ENCODE results near the gene FBXO9.

Gene FBXO9

GRCh38 chr6:53058388-53059195 lies 6.6 kb upstream of the FBXO9 start:
- TF ChIP-seq SIN3A (IDR thresholded peaks at IDR 0.05; ENCODE audit: borderline replicate concordance, insufficient read depth, low read length) (no peak), FOXP2 (optimal IDR thresholded peaks at IDR 0.05; ENCODE audit: borderline replicate concordance, extremely low read depth, extremely low read length, insufficient read depth) (no peak), TAF1 (IDR thresholded peaks at IDR 0.05; ENCODE audit: borderline replicate concordance, insufficient read depth, low read length) (no peak), POLR2AphosphoS5 (IDR thresholded peaks at IDR 0.05; ENCODE audit: low read depth, low read length) (no peak), REST (IDR thresholded peaks at IDR 0.05; ENCODE audit: insufficient read depth in 1 of 2, low read depth in 2 of 2, low read length in 2 of 2) (no peak)

GRCh38 chr6:53059648-53060589 lies 5.3 kb upstream of the FBXO9 start:
- no peak for TF ChIP-seq FOXP2 (optimal IDR thresholded peaks at IDR 0.05; ENCODE audit: borderline replicate concordance, extremely low read depth, extremely low read length, insufficient read depth)
- no peak for TF ChIP-seq POLR2AphosphoS5 (IDR thresholded peaks at IDR 0.05; ENCODE audit: low read depth, low read length)
- no peak for TF ChIP-seq SIN3A (IDR thresholded peaks at IDR 0.05; ENCODE audit: borderline replicate concordance, insufficient read depth, low read length)
- TF ChIP-seq REST (IDR thresholded peaks at IDR 0.05; ENCODE audit: insufficient read depth in 1 of 2, low read depth in 2 of 2, low read length in 2 of 2), result no peak
- no peak for TF ChIP-seq TAF1 (IDR thresholded peaks at IDR 0.05; ENCODE audit: borderline replicate concordance, insufficient read depth, low read length)

GRCh38 chr6:53062169-53062539 lies 3.0 kb upstream of the FBXO9 start:
- no peak for TF ChIP-seq FOXP2 (optimal IDR thresholded peaks at IDR 0.05; ENCODE audit: borderline replicate concordance, extremely low read depth, extremely low read length, insufficient read depth)
- no peak for TF ChIP-seq POLR2AphosphoS5 (IDR thresholded peaks at IDR 0.05; ENCODE audit: low read depth, low read length)
- TF ChIP-seq TAF1 (IDR thresholded peaks at IDR 0.05; ENCODE audit: borderline replicate concordance, insufficient read depth, low read length), result no peak

- TF ChIP-seq SIN3A (IDR thresholded peaks at IDR 0.05; ENCODE audit: borderline replicate concordance, insufficient read depth, low read length) (no peak; the same call in 1 of the 2 replicates), TAF1 (IDR thresholded peaks at IDR 0.05; ENCODE audit: borderline replicate concordance, insufficient read depth, low read length) (0 out of 2 replicates have a peak, but pooled peaks have one; percentile 9), REST (IDR thresholded peaks at IDR 0.05; ENCODE audit: insufficient read depth in 1 of 2, low read depth in 2 of 2, low read length in 2 of 2) (0 out of 4 replicates have a peak, but pooled peaks of 1 of the 2 experiments have one; percentile 4), FOXP2 (optimal IDR thresholded peaks at IDR 0.05; ENCODE audit: borderline replicate concordance, extremely low read depth, extremely low read length, insufficient read depth) (peak; percentile 13), POLR2AphosphoS5 (IDR thresholded peaks at IDR 0.05; ENCODE audit: low read depth, low read length) (0 out of 2 replicates have a peak, but pooled peaks have one; percentile 37)
Measured at GRCh38 chr6:53064726-53065265, 408 bp upstream of the FBXO9 start.

GRCh38 chr6:53066077-53066417 lies 843 bp downstream of the FBXO9 start:
- TF ChIP-seq SIN3A (IDR thresholded peaks at IDR 0.05; ENCODE audit: borderline replicate concordance, insufficient read depth, low read length) (no peak), TAF1 (IDR thresholded peaks at IDR 0.05; ENCODE audit: borderline replicate concordance, insufficient read depth, low read length) (no peak), REST (IDR thresholded peaks at IDR 0.05; ENCODE audit: insufficient read depth in 1 of 2, low read depth in 2 of 2, low read length in 2 of 2) (no peak), POLR2AphosphoS5 (IDR thresholded peaks at IDR 0.05; ENCODE audit: low read depth, low read length) (no peak), FOXP2 (optimal IDR thresholded peaks at IDR 0.05; ENCODE audit: borderline replicate concordance, extremely low read depth, extremely low read length, insufficient read depth) (no peak)

All from PFSK-1 (cell line).